PC-3 (cell line): ENCODE measurements around the gene POLR3G. TPM values are rescaled to one million over a fixed set of nuclear protein-coding genes. Genes with fewer than 3 reads are reported as not detected.

Source experiments
- ATAC-seq: fragments of 200-7000 bp; cut with Tn5 transposase; 2 replicates; pipeline ENCODE4 v1.9.1; 2020; ENCODE audit warnings: mild to moderate bottlenecking, moderate library complexity
- BruUV-seq: library from RNA; stranded (reverse); fragments of 400-500 nt; replicated peaks from 2 replicates; lab custom pipeline; 2021; lab: Mats Ljungman, UMichigan
- CTCF ChIA-PET: fragments of 300-600 bp; sonication (Branson Sonifier 250); formaldehyde crosslinking; loops from one replicate; lab custom pipeline; 2022; ENCODE audit warnings: antibody characterized with exemption; lab: Charles Lee
- POLR2A ChIA-PET: fragments of 300-600 bp; sonication (Branson Sonifier 250); formaldehyde crosslinking; loops from one replicate; lab custom pipeline; 2022; ENCODE audit warnings: antibody characterized with exemption; ENCODE audit not compliant: unreplicated experiment; lab: Charles Lee
- DNase-seq: peaks from one replicate; pipeline ENCODE4 v3.0.0-alpha.2; 2015
- H2AFZ ChIP-seq: fragments of 300-600 bp; sonication (generic); 2 replicates; pipeline ENCODE4 v1.6.0; 2016; ENCODE audit warnings: antibody characterized with exemption, low read length
- H3F3A ChIP-seq: fragments of 300-600 bp; sonication (generic); one replicate; pipeline ENCODE4 v1.6.0; 2017; ENCODE audit warnings: antibody characterized with exemption, low read length, control low read depth, mild to moderate bottlenecking; ENCODE audit not compliant: unreplicated experiment
- H3K27ac ChIP-seq: fragments of 300-600 bp; sonication (generic); 2 replicates; pipeline ENCODE4 v1.5.1; 2016; ENCODE audit warnings: mild to moderate bottlenecking, low read length
- H3K27me3 ChIP-seq: fragments of 300-600 bp; sonication (generic); 2 replicates; pipeline ENCODE4 v1.6.1; 2016; ENCODE audit warnings: low read length, mixed read lengths
- H3K36me3 ChIP-seq: fragments of 300-600 bp; sonication (generic); 2 replicates; pipeline ENCODE4 v1.6.1; 2016; ENCODE audit warnings: low read depth, mixed run types, low read length, mixed read lengths
- H3K4me1 ChIP-seq: fragments of 300-600 bp; sonication (generic); 2 replicates; pipeline ENCODE4 v1.5.1; 2016; ENCODE audit warnings: low read length; ENCODE audit not compliant: insufficient read depth
- H3K4me2 ChIP-seq: fragments of 300-600 bp; sonication (generic); 2 replicates; pipeline ENCODE4 v1.6.0; 2016; ENCODE audit warnings: low read length
- H3K4me3 ChIP-seq: fragments of 300-600 bp; sonication (generic); 2 replicates; pipeline ENCODE4 v1.5.1; 2016; ENCODE audit warnings: mild to moderate bottlenecking, low read length, mixed read lengths
- H3K79me2 ChIP-seq: fragments of 300-600 bp; sonication (generic); 2 replicates; pipeline ENCODE4 v1.6.1; 2017; ENCODE audit warnings: low read length, mixed read lengths
- H3K9ac ChIP-seq: fragments of 300-600 bp; sonication (generic); 2 replicates; pipeline ENCODE4 v1.6.0; 2016; ENCODE audit warnings: mild to moderate bottlenecking, low read length
- H3K9me2 ChIP-seq: fragments of 300-600 bp; sonication (generic); replicated peaks from 2 replicates; pipeline ENCODE4 v1.6.1; 2016; ENCODE audit warnings: mixed run types, low read length, mixed read lengths
- H3K9me3 ChIP-seq: fragments of 300-600 bp; sonication (generic); 2 replicates; pipeline ENCODE4 v1.6.1; 2016; ENCODE audit warnings: low read length, mixed read lengths
- H4K20me1 ChIP-seq: fragments of 300-600 bp; sonication (generic); 2 replicates; pipeline ENCODE4 v1.6.1; 2016; ENCODE audit warnings: low read length, mixed read lengths
- CTCF ChIP-seq: fragments of 300-600 bp; sonication (generic); conservative IDR thresholded peaks from 2 replicates; pipeline ENCODE4 v1.5.1; 2017; ENCODE audit warnings: antibody characterized with exemption, low read depth, mild to moderate bottlenecking, low read length
- EZH2 ChIP-seq: fragments of 300-600 bp; sonication (generic); IDR thresholded peaks from one replicate; pipeline ENCODE4 v1.6.1; 2017; ENCODE audit warnings: antibody characterized with exemption, mild to moderate bottlenecking, low read length; ENCODE audit not compliant: unreplicated experiment
- EZH2phosphoT487 ChIP-seq: fragments of 300-600 bp; sonication (generic); IDR thresholded peaks from 2 replicates; pipeline ENCODE4 v1.6.1; 2018; ENCODE audit warnings: mild to moderate bottlenecking, antibody characterized with exemption, low read length, borderline replicate concordance
- intact Hi-C: fragments of 100-400 bp; cut with micrococcal nuclease; formaldehyde crosslinking; loops from 2 replicates; pipeline ENCODE4 v1.9.0; 2023
- total RNA-seq: library from RNA; depleted of rRNA; stranded (reverse); fragments of >200 nt; gene quantifications from 2 replicates; pipeline ENCODE4 v1.2.3, GENCODE V29; 2014; rRNA removed

POLR3G gene
- total RNA-seq, 1 experiment from 2014 or later: 42.2 TPM

- Histone ChIP-seq H3K9me2 (no peaks in the 10 kb centered on the region), H3K27me3 (no peaks in the 10 kb centered on the region)
- POLR2A ChIA-PET: no interaction called here
These were observed 87.1 kb downstream of the POLR3G start for GRCh38 chr5:90561766-90562165.

GRCh38 chr5:90562341-90562740 is 87.7 kb downstream of the POLR3G start:
- Histone ChIP-seq H3F3A (no peaks in the 10 kb centered on the region), H4K20me1 (no peaks in the 10 kb centered on the region), H3K9me2 (no peaks in the 10 kb centered on the region), H3K36me3 (no peaks in the 10 kb centered on the region), H3K4me1 (peaks cover 41% of the 10 kb centered on the region), H2AFZ (no peak overlapping the region), H3K4me2 (peak overlapping the region; percentile 87), H3K27me3 (no peaks in the 10 kb centered on the region), H3K9ac (0 out of 2 replicates have a peak overlapping the region, but pooled peaks have one; percentile 15), H3K27ac (peak overlapping the region; percentile 84), H3K9me3 (no peaks in the 10 kb centered on the region), H3K79me2 (peaks cover 26% of the 10 kb centered on the region), H3K4me3 (peak overlapping the region; percentile 3; the same call in 1 of the 2 replicates)
- POLR2A ChIA-PET: no interaction called here
- ATAC-seq: no peak
- no TSS peak for BruUV-seq
- CTCF ChIA-PET: no interaction called here
- DNase-seq: no peak
- intact Hi-C loops: loop anchor here (1.0 kb wide), 1 partner anchor 9 kb away; no protein-coding TSS in a partner anchor
- TF ChIP-seq EZH2 (no peak), CTCF (no peak), EZH2phosphoT487 (no peak)

More at GRCh38 chr5:90561766-90562165, 87.1 kb downstream of the POLR3G start:
- H2AFZ ChIP-seq: no peak overlapping the region
- ATAC-seq (no peak), DNase-seq (peak; percentile 27)
- BruUV-seq: no TSS peak
- H3K9me3 ChIP-seq: no peaks in the 10 kb centered on the region
- peak overlapping the region; percentile 3; the same call in 1 of the 2 replicates for H3K4me3 ChIP-seq
- no peaks in the 10 kb centered on the region for H4K20me1 ChIP-seq
- peak overlapping the region; percentile 87 for H3K4me2 ChIP-seq
- peak overlapping the region; percentile 84 for H3K27ac ChIP-seq
- no peak for TF ChIP-seq EZH2
- TF ChIP-seq EZH2phosphoT487: no peak
- TF ChIP-seq CTCF: no peak
- H3F3A ChIP-seq: no peaks in the 10 kb centered on the region
- no peaks in the 10 kb centered on the region for H3K36me3 ChIP-seq
- H3K4me1 ChIP-seq: peaks cover 47% of the 10 kb centered on the region
- H3K9ac ChIP-seq: peak overlapping the region; percentile 15; the same call in 1 of the 2 replicates
- intact Hi-C loops: loop anchor here (1.0 kb wide), 1 partner anchor 10 kb away; no protein-coding TSS in a partner anchor
- peaks cover 21% of the 10 kb centered on the region for H3K79me2 ChIP-seq
- CTCF ChIA-PET: no interaction called here

GRCh38 chr5:90563108-90563507 is 88.4 kb downstream of the POLR3G start:
- H3K4me1 ChIP-seq: peaks cover 35% of the 10 kb centered on the region
- TF ChIP-seq CTCF (no peak), EZH2phosphoT487 (no peak), EZH2 (no peak)
- H3K36me3 ChIP-seq: no peaks in the 10 kb centered on the region
- ChIA-PET CTCF (no interaction called here), POLR2A (no interaction called here)
- peaks cover 28% of the 10 kb centered on the region for H3K79me2 ChIP-seq
- no peak overlapping the region for H3K27ac ChIP-seq
- H3K4me3 ChIP-seq: no peak overlapping the region
- DNase-seq (no peak), ATAC-seq (no peak)
- H3K9ac ChIP-seq: no peak overlapping the region
- H4K20me1 ChIP-seq: no peaks in the 10 kb centered on the region
- H2AFZ ChIP-seq: no peak overlapping the region
- H3K9me2 ChIP-seq: no peaks in the 10 kb centered on the region
- no peaks in the 10 kb centered on the region for H3K9me3 ChIP-seq
- H3K4me2 ChIP-seq: no peak overlapping the region
- intact Hi-C loops: no loop called here
- no peaks in the 10 kb centered on the region for H3K27me3 ChIP-seq
- H3F3A ChIP-seq: no peaks in the 10 kb centered on the region
- BruUV-seq: no TSS peak

Other genes with a start within 250 kb of the POLR3G start
- 28.5 and 39.2 TPM in 2 replicates for gene CETN3, start 65.1 kb upstream of the POLR3G start, total RNA-seq
- 7.8 and 12.4 TPM in 2 replicates for gene MBLAC2, start 93 bp upstream of the POLR3G start, total RNA-seq
- 7.9 and 10.0 TPM in 2 replicates for gene LYSMD3, start 54.7 kb downstream of the POLR3G start, total RNA-seq
- 22.7 and 27.2 TPM in 2 replicates for gene ADGRV1, start 83.9 kb downstream of the POLR3G start, total RNA-seq